Ascending aorta (tissue), 2 donors: ENCODE results near the gene TLK2. TPM values are rescaled to one million over a fixed set of nuclear protein-coding genes. Genes with fewer than 3 reads are reported as not detected.

Experiments
- DNase-seq, 2 donors: peaks; one replicate each; pipeline ENCODE4 v3.0.0-alpha.2; 2019; ENCODE audit warnings: low spot score in 2 of 2
- H3K27ac ChIP-seq, 2 donors: fragments of 200-600 bp; sonication (generic); one replicate each; pipeline ENCODE4 v1.5.1; 2016 to 2017; ENCODE audit warnings: mild to moderate bottlenecking in 1 of 2
- H3K27me3 ChIP-seq: fragments of 200-600 bp; sonication (generic); one replicate; pipeline ENCODE4 v1.5.1; 2017
- H3K36me3 ChIP-seq, 2 donors: fragments of 200-600 bp; sonication (generic); one replicate each; pipeline ENCODE4 v1.5.1; 2016
- H3K4me1 ChIP-seq, 2 donors: fragments of 200-600 bp; sonication (generic); one replicate each; pipeline ENCODE4 v1.5.1; 2016 to 2017; ENCODE audit warnings: mild to moderate bottlenecking in 1 of 2
- H3K4me3 ChIP-seq, 2 donors: fragments of 200-600 bp; sonication (generic); one replicate each; pipeline ENCODE4 v1.5.1; 2016 to 2017; ENCODE audit warnings: mild to moderate bottlenecking in 1 of 2
- H3K9me3 ChIP-seq, 2 donors: fragments of 200-600 bp; sonication (generic); one replicate each; pipeline ENCODE4 v1.5.1; 2016
- intact Hi-C: fragments of 100-400 bp; cut with DNase I; formaldehyde crosslinking; loops from one replicate; pipeline ENCODE4 v1.15.1; 2023
- total RNA-seq: library from RNA; depleted of rRNA; stranded (reverse); fragments of >200 nt; gene quantifications from one replicate; pipeline ENCODE4 v1.1.0, GENCODE V29; 2016
- TF ChIP-seq, protein P1 (sequence below), 3 experiments: fragments of 200-600 bp in 2 of 3; fragments of 450-650 bp in 1 of 3; sonication (generic) in 2 of 3; IDR thresholded peaks; one replicate each; pipeline ENCODE4 v1.5.1; 2016 to 2019; ENCODE audit warnings: antibody characterized with exemption in 3 of 3, mild to moderate bottlenecking in 1 of 3, moderate library complexity in 1 of 3

The TLK2 gene
- total RNA-seq, 1 donor from 2014 or later, result 11.3 TPM

DNA sequence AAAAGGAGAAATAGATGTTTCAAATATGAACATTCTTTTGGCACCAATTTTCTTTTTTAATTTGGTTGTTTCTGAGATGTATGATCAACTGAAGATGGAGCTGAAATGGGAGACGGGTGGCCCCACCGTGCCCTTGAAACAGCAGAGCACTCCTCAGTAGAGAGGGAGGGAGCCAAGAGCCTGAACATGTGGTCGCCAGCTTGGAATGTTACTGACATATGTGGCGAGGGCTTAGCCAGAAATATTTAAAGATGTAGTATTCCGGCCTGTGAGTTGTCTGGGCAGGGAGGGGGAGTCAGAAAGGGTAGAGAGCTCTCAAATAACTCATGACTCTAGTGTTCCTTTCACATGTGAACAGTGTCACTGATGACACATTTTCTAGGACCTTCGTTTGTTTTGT, 135.5 kb downstream of the TLK2 start:
- Histone ChIP-seq H3K27me3 (no peaks in the 10 kb centered on the region), H3K4me3 (no peak overlapping the region), H3K4me1 (no peaks in the 10 kb centered on the region), H3K36me3 (peaks cover 23 to 50% of the 10 kb centered on the region in 2 donors), H3K9me3 (no peaks in the 10 kb centered on the region), H3K27ac (no peak overlapping the region)
- DNase-seq, result no peak
- TF ChIP-seq, protein P1, sequence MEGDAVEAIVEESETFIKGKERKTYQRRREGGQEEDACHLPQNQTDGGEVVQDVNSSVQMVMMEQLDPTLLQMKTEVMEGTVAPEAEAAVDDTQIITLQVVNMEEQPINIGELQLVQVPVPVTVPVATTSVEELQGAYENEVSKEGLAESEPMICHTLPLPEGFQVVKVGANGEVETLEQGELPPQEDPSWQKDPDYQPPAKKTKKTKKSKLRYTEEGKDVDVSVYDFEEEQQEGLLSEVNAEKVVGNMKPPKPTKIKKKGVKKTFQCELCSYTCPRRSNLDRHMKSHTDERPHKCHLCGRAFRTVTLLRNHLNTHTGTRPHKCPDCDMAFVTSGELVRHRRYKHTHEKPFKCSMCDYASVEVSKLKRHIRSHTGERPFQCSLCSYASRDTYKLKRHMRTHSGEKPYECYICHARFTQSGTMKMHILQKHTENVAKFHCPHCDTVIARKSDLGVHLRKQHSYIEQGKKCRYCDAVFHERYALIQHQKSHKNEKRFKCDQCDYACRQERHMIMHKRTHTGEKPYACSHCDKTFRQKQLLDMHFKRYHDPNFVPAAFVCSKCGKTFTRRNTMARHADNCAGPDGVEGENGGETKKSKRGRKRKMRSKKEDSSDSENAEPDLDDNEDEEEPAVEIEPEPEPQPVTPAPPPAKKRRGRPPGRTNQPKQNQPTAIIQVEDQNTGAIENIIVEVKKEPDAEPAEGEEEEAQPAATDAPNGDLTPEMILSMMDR (IDR thresholded peaks at IDR 0.05), result no peak
- intact Hi-C loops, result no loop called here

DNA sequence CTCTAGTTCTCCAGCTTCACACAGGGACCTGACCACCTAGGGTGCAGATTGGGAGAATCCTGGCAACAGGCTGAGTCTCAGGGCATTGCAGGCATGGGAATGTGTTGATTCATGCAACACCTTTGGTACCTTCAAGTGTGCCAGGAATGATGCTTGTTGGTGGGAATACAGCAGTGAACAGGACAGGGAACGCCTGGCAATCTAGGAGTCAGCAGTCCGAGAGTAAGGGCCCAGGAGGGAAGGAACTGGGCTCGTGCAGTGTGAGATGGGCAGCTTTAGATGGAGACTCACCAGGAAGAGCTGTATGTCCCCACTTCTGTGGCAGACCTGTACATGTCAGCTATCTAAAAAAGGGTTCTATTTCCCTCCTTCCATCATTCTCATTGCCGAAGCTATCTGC, 136.9 kb downstream of the TLK2 start:
- TF ChIP-seq, protein P1 (IDR thresholded peaks at IDR 0.05), result no peak
- Histone ChIP-seq H3K9me3 (no peaks in the 10 kb centered on the region), H3K27me3 (no peaks in the 10 kb centered on the region), H3K4me1 (no peaks in the 10 kb centered on the region), H3K36me3 (peaks cover 11 to 37% of the 10 kb centered on the region in 2 donors), H3K4me3 (no peak overlapping the region), H3K27ac (no peak overlapping the region)
- intact Hi-C loops, result no loop called here
- DNase-seq, result no peak

DNA sequence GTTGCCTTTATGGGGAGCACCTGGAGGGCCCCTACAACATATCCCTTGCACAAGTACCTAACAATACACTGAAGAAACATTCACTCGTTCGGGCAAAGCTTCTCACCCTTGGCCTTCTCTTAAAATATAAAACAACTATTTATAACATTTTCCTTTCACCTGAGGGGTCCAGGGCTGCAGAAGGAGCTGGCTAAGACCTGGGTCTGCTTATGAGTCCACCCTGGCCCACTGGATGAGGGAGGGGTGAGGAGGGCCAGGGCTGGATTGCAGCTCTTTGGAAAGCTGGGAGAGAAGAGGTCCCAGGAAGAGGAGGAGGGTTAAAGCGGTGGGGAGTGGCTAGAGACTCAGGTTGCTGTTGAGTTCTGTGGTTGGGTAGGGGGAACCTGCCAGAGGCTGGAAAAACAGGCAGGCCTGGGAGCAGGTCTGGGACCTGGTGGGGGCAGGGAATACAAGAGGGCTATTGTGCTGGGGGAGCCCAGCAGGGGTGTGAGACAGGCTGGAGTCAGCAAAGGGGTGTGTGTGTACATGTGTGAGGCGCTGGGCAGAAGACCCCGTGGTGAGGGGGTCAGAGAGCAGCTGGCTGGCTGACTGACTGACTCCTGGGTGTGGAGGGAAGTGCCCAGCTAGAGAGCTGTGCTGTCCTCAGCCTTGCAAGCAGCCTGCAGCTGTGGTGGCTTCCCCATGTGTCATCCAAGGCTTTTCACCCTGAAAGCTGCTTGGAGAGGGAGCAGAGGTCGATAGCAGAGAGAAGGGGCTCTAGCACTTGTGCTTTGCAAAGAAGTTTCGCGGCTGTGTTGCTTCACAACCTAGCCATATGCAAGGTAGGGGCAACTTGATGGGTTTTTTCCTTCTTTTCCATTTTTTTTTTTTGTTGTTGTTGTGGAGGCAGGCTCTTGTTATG, 138.6 kb downstream of the TLK2 start:
- TF ChIP-seq, protein P1 (IDR thresholded peaks at IDR 0.05), result no peak
- Histone ChIP-seq H3K27ac (no peak overlapping the region), H3K9me3 (no peaks in the 10 kb centered on the region), H3K36me3 (peaks cover 3 to 20% of the 10 kb centered on the region in 2 donors), H3K4me1 (no peaks in the 10 kb centered on the region), H3K27me3 (no peaks in the 10 kb centered on the region), H3K4me3 (no peak overlapping the region)
- intact Hi-C loops, result no loop called here
- DNase-seq, result no peak

DNA sequence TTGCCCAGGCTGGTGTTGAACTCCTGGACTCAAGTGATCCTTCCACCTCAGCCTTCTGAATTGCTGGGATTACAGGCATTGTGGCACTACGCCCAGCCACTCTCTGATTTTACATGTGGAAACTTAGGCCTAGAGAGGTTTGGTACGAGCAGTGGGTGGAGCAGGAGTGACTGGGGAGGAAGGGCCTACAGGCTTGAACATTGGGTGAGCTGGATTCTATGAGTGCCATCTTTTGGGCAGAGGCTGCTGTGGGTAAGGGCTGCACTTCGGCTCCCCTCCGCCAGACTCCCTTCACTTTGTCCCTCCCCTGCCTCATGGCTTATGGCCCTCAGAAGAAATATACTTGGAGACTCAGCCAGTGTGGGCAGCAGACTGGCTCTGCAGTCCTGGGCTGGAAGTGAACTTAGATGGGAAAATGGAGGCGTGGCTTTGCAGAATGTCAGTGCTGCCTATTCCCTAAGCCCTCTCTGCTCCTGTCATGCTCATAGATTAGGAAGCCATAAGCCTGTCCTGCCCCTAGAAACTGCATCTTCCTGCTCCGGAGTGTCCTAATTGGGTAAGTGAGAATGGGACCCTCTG, 139.4 kb downstream of the TLK2 start:
- H3K27ac ChIP-seq, result peak overlapping the region in 1 of 2 donors; percentile 11
- TF ChIP-seq, protein P1 (IDR thresholded peaks at IDR 0.05), result no peak
- H3K27me3 ChIP-seq, result no peaks in the 10 kb centered on the region
- no peak overlapping the region for H3K4me3 ChIP-seq
- DNase-seq, result no peak
- intact Hi-C loops, result no loop called here
- H3K9me3 ChIP-seq, result no peaks in the 10 kb centered on the region
- peaks cover 2 to 19% of the 10 kb centered on the region in 2 donors for H3K36me3 ChIP-seq
- no peaks in the 10 kb centered on the region for H3K4me1 ChIP-seq

DNA sequence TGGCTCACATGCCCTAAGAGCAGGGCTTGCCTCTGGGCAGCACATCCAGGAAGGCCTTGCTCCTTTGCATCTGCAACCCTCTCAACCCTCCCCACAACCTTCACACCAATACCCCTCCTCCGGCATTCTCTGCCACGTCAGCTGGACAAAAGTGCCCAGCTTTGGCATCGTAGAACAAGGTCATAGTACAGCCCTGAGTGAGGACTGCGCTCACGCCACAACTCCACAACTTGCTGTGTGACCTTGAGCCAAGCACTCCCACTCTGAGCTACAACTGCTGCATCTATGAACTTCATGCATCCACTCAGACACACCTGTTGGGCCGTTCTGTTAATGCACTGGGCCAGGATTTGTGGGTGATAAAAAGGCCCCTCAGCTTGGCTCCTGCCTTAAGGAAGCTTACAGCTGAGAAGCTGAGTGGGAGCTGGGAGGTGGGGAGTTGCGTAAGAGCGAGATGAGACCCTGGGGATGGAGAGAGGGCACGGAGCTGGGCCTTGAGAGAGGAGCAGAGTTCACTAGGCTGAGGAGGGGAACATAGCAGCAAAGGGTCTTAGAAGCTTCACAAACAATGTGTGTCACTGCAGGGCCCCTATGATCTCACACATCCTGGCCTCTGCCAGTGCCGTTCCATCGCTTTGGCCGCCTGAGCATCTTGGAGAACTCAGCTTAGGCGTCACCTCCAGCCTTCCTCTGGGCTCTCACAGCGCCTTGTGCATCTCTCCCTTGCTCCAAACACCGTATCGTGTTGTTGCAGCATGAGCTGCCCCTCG, 140.2 kb downstream of the TLK2 start:
- no peak for DNase-seq
- no peaks in the 10 kb centered on the region for H3K27me3 ChIP-seq
- H3K36me3 ChIP-seq, result peaks cover 2 to 19% of the 10 kb centered on the region in 2 donors
- no peaks in the 10 kb centered on the region for H3K9me3 ChIP-seq
- H3K4me3 ChIP-seq, result no peak overlapping the region
- H3K4me1 ChIP-seq, result no peaks in the 10 kb centered on the region
- H3K27ac ChIP-seq, result peak overlapping the region in 1 of 2 donors; percentile 11
- TF ChIP-seq, protein P1 (IDR thresholded peaks at IDR 0.05), result no peak
- intact Hi-C loops, result no loop called here
